Cortex of kidney (tissue), 1 donor: Measurements from ENCODE around the gene TAF9B.
A peak's percentile ranks its signal among the peaks of the same experiment; 100 is the strongest.
"Not testable (repeated sequence)": the region's sequence is repeated elsewhere in the genome, so short reads cannot be mapped to it uniquely, and the experiment has no call there.

Experiments
- DNase-seq: peaks from one replicate; lab custom pipeline; 2025; lab: John Stamatoyannopoulos, UW

The TAF9B gene

DNA sequence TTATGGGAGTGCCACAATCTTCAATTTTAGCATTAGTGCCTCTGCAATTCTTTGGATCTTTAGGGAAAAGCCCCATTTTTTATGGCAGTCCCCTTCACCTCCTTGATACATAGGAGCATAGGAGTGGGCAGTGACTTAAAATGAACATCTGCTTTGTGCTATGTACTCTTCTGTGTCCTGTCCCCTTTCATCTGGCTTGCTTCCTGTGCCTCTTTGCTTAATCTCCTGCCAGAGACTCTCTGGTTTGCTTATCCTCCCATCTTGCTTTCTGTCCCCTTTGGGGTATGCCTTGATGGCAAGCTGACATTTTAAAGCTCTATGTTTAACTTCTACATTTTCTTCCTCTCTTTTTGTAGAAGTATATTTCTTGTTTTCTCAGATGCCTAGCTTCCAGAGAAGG is 23.1 kb downstream of the TAF9B start:
- DNase-seq, result no peak

- no peak for DNase-seq
Measured at GRCh38 chrX:78111140-78111931, 28.1 kb downstream of the TAF9B start.

- DNase-seq, result no peak
Measured at GRCh38 chrX:78109458-78109857, 30.0 kb downstream of the TAF9B start.

- DNase-seq, result no peak
Measured at GRCh38 chrX:78106651-78106986, 32.8 kb downstream of the TAF9B start.

DNA sequence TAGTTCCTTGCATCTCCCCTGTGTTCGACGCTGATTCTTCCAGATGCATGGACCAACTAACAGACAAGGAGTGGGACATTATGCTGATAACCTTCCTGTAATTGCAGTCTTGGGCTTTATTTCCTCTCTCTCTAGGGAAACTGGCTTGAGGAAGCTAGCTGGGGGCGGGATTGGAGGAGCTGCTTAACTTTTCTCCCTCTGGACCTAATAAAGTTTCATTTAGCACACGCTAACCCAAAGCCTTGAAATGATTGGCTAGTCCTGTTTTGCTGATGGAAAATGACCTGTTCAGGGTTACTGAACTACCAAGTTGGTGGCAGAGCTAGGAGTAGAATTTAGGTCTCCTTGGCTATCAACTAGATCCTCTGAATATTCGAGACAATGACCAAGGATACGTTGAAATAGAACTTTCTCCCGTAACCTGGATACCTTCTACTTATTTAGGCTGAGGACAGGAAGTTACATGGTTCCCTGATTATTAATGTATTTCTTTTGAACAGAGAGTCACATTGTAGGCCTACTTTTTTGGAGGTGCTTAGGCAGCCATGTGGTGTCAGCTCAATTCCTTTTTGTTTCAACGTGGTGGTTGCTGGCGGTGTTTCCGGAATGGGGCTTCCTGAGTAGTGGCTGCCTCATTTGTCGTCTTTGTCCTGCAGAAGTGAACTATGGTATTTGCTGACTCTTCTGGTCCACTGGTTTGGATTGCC is 33.4 kb downstream of the TAF9B start:
- no peak for DNase-seq

DNA sequence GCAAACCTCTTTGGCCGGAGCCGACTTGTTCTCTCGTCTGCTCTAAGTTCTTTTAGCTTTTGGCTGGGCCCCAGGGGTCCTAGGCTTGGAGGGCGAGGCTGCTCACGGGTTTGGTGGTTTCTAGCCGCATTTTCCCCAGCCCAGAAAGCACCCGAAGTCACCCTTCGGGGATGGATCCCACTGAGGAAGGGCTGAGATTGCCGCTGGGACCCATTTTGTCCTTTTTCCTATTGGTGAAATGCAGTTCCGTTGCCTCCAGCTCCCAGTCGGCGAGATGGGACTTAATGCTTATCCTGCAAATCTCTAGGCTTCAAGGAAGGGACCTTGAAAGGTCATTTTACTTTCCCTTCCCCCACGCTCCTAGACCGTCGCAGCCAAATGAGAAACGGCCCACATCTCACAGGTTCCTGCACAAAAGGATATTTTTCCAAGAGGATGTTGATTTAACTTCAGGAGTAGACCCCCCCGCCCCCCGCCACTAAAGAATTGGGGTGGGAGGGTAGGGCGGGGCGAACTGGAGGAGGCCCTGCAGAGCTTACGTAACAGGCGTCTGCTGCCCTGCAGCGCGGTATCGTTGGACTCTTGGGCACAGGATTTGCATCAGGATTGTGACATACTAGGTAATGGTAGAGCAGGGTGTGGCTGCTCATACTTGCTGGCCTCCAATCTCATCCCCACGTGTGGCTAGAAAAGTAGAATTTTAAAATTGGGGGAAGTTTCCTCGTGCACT is 34.8 kb downstream of the TAF9B start:
- DNase-seq, result no peak

DNA sequence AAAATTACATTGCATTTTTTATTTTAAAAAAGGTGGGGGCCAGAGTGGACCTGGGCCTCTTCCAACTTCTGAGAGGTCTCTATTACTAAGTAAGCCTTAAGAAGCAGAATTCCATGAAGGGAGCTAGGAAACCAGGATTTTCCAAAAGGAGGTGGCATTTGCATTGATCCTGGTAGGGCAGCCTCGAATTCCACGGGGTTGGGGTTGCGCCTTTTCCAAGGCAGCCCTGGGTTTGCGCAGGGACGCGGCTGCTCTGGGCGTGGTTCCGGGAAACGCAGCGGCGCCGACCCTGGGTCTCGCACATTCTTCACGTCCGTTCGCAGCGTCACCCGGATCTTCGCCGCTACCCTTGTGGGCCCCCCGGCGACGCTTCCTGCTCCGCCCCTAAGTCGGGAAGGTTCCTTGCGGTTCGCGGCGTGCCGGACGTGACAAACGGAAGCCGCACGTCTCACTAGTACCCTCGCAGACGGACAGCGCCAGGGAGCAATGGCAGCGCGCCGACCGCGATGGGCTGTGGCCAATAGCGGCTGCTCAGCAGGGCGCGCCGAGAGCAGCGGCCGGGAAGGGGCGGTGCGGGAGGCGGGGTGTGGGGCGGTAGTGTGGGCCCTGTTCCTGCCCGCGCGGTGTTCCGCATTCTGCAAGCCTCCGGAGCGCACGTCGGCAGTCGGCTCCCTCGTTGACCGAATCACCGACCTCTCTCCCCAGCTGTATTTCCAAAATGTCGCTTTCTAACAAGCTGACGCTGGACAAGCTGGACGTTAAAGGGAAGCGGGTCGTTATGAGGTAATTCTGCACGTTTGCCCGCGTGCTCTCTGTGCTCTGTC is 35.6 kb downstream of the TAF9B start, which contains the start of gene PGK1:
Gene PGK1 (plus strand): TSS at position 626 of the 824 bp plus-strand sequence. CDS start 93 bp downstream, at position 719.
- peak; percentile 65 for DNase-seq

DNA sequence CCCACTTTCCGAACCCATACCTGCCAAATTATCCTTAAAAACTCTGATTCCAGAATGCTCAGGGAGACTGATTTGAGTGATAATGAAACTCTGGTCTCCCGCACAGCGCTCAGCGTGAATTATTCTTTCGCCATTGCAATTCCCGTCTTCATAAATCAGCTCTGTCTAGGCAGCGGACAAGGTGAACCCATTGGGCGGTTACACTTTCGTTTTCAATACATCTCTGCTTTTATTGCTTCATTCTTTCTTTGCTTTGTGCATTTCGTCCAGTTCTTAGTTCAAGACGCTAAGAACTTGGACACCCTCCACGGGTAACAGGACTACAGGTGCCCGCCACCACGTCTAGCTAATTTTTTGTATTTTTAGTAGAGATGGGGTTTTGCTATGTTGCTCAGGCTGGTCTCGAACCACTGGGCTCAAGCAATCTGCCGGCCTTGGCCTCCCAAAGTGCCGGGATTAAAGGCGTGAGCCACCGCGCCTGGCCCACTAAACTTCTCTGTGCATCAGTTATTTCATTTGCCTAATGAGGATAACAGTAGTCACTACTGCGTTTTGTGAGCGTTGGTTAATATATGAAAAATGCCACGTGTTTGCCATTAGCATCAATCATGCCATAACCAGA is 36.3 kb downstream of the TAF9B start:
- DNase-seq, result no peak

GRCh38 chrX:78102091-78102490 is 37.4 kb downstream of the TAF9B start:
- DNase-seq, result no peak

DNA sequence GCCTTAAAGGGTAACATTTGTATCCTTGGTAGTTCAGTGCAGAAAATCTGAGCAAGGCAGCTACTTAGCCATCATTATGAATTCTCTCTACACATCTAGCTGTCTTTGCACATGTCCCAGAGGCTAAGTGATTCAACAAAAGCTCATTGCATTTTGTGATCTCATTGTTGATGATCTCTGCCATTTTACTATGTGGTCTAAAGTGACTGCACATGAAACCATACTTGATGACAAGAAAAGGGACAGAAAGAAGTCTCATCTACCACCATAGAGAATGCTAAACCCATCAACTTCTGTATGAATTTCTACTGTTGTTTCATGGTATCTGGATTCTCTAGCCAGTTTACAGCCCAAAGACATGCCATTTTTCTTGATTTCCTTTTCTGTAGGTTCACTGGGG is 41.3 kb downstream of the TAF9B start:
- DNase-seq, result no peak

DNA sequence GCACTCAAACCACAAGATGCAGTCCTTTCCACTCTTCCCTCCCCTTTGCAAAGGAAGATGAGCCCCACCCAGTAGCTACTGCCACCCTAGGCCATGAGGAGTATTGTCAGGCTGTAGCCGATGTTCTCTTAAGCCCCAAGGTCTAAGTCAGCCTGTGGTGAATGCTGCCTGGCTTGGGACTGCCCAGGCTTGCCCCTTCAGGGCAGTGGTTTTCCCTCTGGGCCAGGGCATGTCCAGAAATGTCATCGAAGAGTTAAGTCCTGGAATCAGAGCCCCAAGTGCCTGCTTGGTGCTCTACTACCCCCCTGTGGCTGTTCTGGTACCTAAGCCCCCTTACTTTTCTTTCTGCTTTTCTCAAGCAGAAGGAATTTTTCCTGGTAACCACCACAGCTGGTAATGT is 47.2 kb downstream of the TAF9B start:
- DNase-seq, result no peak

DNA sequence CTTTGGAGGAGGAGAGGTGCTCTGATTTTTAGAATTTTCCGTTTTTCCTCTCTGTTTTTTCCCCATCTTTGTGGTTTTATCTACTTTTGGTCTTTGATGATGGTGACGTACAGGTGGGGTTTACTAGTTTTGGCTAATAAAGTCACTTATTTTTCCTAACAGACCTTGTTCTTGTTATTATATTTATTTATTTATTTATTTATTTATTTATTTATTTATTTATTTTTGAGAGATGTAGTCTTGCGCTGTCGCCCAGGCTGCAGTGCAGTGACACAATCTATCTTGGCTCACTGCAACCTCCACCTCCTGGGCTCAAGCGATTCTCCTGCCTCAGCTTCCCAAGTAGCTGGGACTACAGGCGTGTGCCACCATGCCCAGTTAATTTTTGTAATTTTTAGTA is 58.0 kb downstream of the TAF9B start:
- DNase-seq, result not testable (repeated sequence)
